HepG2 (cell line): ENCODE results near the gene SEPTIN10. TPM values are rescaled to one million over a fixed set of nuclear protein-coding genes. Genes with fewer than 3 reads are reported as not detected.
A peak's percentile ranks its signal among the peaks of the same experiment; 100 is the strongest.

ENCODE experiments used
- CC2D1A ChIP-seq: sonication (generic); formaldehyde crosslinking; IDR thresholded peaks from 2 replicates; pipeline ENCODE4 v1.8.1; 2023; ENCODE audit warnings: mild to moderate bottlenecking, missing genetic modification reagents
- HNRNPH1 ChIP-seq: fragments of 200-400 bp; formaldehyde crosslinking; optimal IDR thresholded peaks from 2 replicates; pipeline ENCODE3; 2017; ENCODE audit warnings: mild to moderate bottlenecking, low read depth, low read length
- MZF1 ChIP-seq: sonication (generic); formaldehyde crosslinking; IDR thresholded peaks from 2 replicates; pipeline ENCODE4 v1.8.1; 2023; ENCODE audit warnings: mild to moderate bottlenecking, missing genetic modification reagents, borderline replicate concordance
- PAX8 ChIP-seq: sonication (generic); formaldehyde crosslinking; IDR thresholded peaks from 2 replicates; pipeline ENCODE4 v1.8.0; 2022; ENCODE audit warnings: mild to moderate bottlenecking, missing genetic modification reagents, borderline replicate concordance
- SRY ChIP-seq: sonication (generic); formaldehyde crosslinking; IDR thresholded peaks from 2 replicates; pipeline ENCODE4 v1.8.0; 2022; ENCODE audit warnings: mild to moderate bottlenecking, missing genetic modification reagents
- TIGD3 ChIP-seq: sonication (generic); formaldehyde crosslinking; IDR thresholded peaks from 2 replicates; pipeline ENCODE4 v1.5.1; 2020; ENCODE audit warnings: mild to moderate bottlenecking, missing genetic modification reagents, borderline replicate concordance
- XBP1 ChIP-seq: sonication (generic); formaldehyde crosslinking; IDR thresholded peaks from 2 replicates; pipeline ENCODE4 v1.5.0; 2020; ENCODE audit warnings: missing genetic modification reagents
- ZBTB38 ChIP-seq: sonication (generic); formaldehyde crosslinking; IDR thresholded peaks from 2 replicates; pipeline ENCODE4 v1.5.1; 2020; ENCODE audit warnings: mild to moderate bottlenecking, missing genetic modification reagents
- ZC3H4 ChIP-seq: sonication (generic); formaldehyde crosslinking; IDR thresholded peaks from 2 replicates; pipeline ENCODE4 v1.4.0; 2020; ENCODE audit warnings: missing genetic modification reagents, borderline replicate concordance
- ZNF207 ChIP-seq: fragments of 450-650 bp; IDR thresholded peaks from 2 replicates; pipeline ENCODE4 v1.6.1; 2016; ENCODE audit warnings: antibody characterized with exemption, borderline replicate concordance
- ZNF280B ChIP-seq: sonication (generic); formaldehyde crosslinking; IDR thresholded peaks from 2 replicates; pipeline ENCODE4 v1.5.0; 2020; ENCODE audit warnings: missing genetic modification reagents, mild to moderate bottlenecking, borderline replicate concordance
- ZNF382 ChIP-seq: sonication (generic); formaldehyde crosslinking; IDR thresholded peaks from 2 replicates; pipeline ENCODE4 v1.5.0; 2020; ENCODE audit warnings: missing genetic modification reagents, mild to moderate bottlenecking, borderline replicate concordance
- ZNF598 ChIP-seq: sonication (generic); formaldehyde crosslinking; IDR thresholded peaks from 2 replicates; pipeline ENCODE4 v1.5.1; 2020; ENCODE audit warnings: mild to moderate bottlenecking, missing genetic modification reagents, borderline replicate concordance
- ZNF660 ChIP-seq: sonication (generic); formaldehyde crosslinking; IDR thresholded peaks from 2 replicates; pipeline ENCODE4 v1.5.1; 2020; ENCODE audit warnings: mild to moderate bottlenecking, low read depth, missing genetic modification reagents, borderline replicate concordance
- polyA plus RNA-seq, 8 experiments: library from polyadenylated mRNA; depleted of rRNA in 3 of 8; stranded (reverse) in 7 of 8; unstranded in 1 of 8; fragments of >200 nt; fragmentation: Illumina TruSeq in 4 of 8; extraction: Trizol in 4 of 8; gene quantifications; 2 replicates each; pipeline versions ENCODE4 v1.2.1 to v1.2.3, GENCODE V29; 2011 to 2016; ENCODE audit warnings: low read depth in 4 of 8, missing spikeins in 1 of 8, mixed read lengths in 1 of 8; ENCODE audit not compliant: insufficient read depth in 1 of 8
- total RNA-seq, 5 experiments: library from RNA; depleted of rRNA; stranded (reverse); fragments of >200 nt; fragmentation: Illumina TruSeq; extraction: Trizol; gene quantifications; 2 replicates each; pipeline ENCODE4 v1.2.3, GENCODE V29; 2016; ENCODE audit warnings: low read depth in 1 of 5
- TF ChIP-seq, protein P1 (sequence below): sonication (generic); formaldehyde crosslinking; IDR thresholded peaks from 2 replicates; pipeline ENCODE4 v1.4.0; 2020; ENCODE audit warnings: missing genetic modification reagents, mild to moderate bottlenecking, borderline replicate concordance
- TF ChIP-seq, protein P2 (sequence below): sonication (generic); formaldehyde crosslinking; IDR thresholded peaks from 2 replicates; pipeline ENCODE4 v1.4.0; 2020; ENCODE audit warnings: mild to moderate bottlenecking, missing genetic modification reagents

Gene SEPTIN10
- total and polyA plus RNA-seq, 2 of the 13 experiments (the other 11 are each of a cell fraction or from before 2014, with no cell fraction given), result 45.8 to 67.5 TPM

- TF ChIP-seq PAX8 (CRISPR knock-in tag), result peak; percentile 71; the same call in 1 of the 2 replicates
- TF ChIP-seq, protein P1, sequence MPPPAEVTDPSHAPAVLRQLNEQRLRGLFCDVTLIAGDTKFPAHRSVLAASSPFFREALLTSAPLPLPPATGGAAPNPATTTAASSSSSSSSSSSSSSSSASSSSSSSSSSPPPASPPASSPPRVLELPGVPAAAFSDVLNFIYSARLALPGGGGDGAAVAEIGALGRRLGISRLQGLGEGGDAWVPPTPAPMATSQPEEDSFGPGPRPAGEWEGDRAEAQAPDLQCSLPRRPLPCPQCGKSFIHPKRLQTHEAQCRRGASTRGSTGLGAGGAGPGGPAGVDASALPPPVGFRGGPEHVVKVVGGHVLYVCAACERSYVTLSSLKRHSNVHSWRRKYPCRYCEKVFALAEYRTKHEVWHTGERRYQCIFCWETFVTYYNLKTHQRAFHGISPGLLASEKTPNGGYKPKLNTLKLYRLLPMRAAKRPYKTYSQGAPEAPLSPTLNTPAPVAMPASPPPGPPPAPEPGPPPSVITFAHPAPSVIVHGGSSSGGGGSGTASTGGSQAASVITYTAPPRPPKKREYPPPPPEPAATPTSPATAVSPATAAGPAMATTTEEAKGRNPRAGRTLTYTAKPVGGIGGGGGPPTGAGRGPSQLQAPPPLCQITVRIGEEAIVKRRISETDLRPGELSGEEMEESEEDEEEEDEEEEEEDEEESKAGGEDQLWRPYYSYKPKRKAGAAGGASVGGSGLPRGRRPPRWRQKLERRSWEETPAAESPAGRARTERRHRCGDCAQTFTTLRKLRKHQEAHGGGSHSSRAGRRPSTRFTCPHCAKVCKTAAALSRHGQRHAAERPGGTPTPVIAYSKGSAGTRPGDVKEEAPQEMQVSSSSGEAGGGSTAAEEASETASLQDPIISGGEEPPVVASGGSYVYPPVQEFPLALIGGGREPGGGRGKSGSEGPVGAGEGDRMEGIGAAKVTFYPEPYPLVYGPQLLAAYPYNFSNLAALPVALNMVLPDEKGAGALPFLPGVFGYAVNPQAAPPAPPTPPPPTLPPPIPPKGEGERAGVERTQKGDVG (CRISPR knock-in tag), result peak; percentile 48; the same call in 1 of the 2 replicates
- no peak for TF ChIP-seq CC2D1A (CRISPR knock-in tag)
- peak; percentile 26; the same call in 1 of the 2 replicates for TF ChIP-seq ZNF660 (CRISPR knock-in tag)
- TF ChIP-seq ZNF382 (CRISPR knock-in tag), result no peak
- TF ChIP-seq HNRNPH1, result no peak
- TF ChIP-seq TIGD3 (CRISPR knock-in tag), result 0 out of 2 replicates have a peak, but pooled peaks have one; percentile 48
- TF ChIP-seq, protein P2, sequence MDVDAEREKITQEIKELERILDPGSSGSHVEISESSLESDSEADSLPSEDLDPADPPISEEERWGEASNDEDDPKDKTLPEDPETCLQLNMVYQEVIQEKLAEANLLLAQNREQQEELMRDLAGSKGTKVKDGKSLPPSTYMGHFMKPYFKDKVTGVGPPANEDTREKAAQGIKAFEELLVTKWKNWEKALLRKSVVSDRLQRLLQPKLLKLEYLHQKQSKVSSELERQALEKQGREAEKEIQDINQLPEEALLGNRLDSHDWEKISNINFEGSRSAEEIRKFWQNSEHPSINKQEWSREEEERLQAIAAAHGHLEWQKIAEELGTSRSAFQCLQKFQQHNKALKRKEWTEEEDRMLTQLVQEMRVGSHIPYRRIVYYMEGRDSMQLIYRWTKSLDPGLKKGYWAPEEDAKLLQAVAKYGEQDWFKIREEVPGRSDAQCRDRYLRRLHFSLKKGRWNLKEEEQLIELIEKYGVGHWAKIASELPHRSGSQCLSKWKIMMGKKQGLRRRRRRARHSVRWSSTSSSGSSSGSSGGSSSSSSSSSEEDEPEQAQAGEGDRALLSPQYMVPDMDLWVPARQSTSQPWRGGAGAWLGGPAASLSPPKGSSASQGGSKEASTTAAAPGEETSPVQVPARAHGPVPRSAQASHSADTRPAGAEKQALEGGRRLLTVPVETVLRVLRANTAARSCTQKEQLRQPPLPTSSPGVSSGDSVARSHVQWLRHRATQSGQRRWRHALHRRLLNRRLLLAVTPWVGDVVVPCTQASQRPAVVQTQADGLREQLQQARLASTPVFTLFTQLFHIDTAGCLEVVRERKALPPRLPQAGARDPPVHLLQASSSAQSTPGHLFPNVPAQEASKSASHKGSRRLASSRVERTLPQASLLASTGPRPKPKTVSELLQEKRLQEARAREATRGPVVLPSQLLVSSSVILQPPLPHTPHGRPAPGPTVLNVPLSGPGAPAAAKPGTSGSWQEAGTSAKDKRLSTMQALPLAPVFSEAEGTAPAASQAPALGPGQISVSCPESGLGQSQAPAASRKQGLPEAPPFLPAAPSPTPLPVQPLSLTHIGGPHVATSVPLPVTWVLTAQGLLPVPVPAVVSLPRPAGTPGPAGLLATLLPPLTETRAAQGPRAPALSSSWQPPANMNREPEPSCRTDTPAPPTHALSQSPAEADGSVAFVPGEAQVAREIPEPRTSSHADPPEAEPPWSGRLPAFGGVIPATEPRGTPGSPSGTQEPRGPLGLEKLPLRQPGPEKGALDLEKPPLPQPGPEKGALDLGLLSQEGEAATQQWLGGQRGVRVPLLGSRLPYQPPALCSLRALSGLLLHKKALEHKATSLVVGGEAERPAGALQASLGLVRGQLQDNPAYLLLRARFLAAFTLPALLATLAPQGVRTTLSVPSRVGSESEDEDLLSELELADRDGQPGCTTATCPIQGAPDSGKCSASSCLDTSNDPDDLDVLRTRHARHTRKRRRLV (CRISPR knock-in tag), result peak; percentile 88
- no peak for TF ChIP-seq ZC3H4 (CRISPR knock-in tag)
- 0 out of 2 replicates have a peak, but pooled peaks have one; percentile 76 for TF ChIP-seq ZBTB38
- TF ChIP-seq ZNF598 (CRISPR knock-in tag), result peak; percentile 33; the same call in 1 of the 2 replicates
- no peak for TF ChIP-seq XBP1
- peak; percentile 93 for TF ChIP-seq ZNF280B (CRISPR knock-in tag)
- peak; percentile 83; the same call in 1 of the 2 replicates for TF ChIP-seq SRY
- TF ChIP-seq MZF1, result peak; percentile 66; the same call in 1 of the 2 replicates
- no peak for TF ChIP-seq ZNF207
These were observed 1.2 kb upstream of the SEPTIN10 start (continued) for GRCh38 chr2:109614715-109615636.
